Measurements from ENCODE around the gene VEPH1. TPM values are rescaled to one million over a fixed set of nuclear protein-coding genes. Genes with fewer than 3 reads are reported as not detected.

The VEPH1 gene
- total RNA-seq, 1 experiment from 2014 or later = not detected

- no peak for DNase-seq (ENCODE audit: low spot score)
Observed at GRCh38 chr3:157219215-157219614, 284.0 kb downstream of the VEPH1 start.

Other genes starting within 250 kb of the VEPH1 start
- not detected in 2 replicates for gene PTX3, start 66.6 kb downstream of the VEPH1 start, total RNA-seq (2014; rRNA removed; shearing (Covaris generic))